WI38 (cell line): Measurements from ENCODE around the gene DNAJA4.

Experiments used
- H3K4me3 ChIP-seq: 2 replicates; pipeline ENCODE4 v1.5.1; 2011; ENCODE audit warnings: low read depth, mild to moderate bottlenecking, control low read depth, low read length
- CTCF ChIP-seq: IDR thresholded peaks from 2 replicates; pipeline ENCODE4 v1.5.1; 2012; ENCODE audit warnings: low read depth, mild to moderate bottlenecking, control low read depth, low read length

Gene DNAJA4

DNA sequence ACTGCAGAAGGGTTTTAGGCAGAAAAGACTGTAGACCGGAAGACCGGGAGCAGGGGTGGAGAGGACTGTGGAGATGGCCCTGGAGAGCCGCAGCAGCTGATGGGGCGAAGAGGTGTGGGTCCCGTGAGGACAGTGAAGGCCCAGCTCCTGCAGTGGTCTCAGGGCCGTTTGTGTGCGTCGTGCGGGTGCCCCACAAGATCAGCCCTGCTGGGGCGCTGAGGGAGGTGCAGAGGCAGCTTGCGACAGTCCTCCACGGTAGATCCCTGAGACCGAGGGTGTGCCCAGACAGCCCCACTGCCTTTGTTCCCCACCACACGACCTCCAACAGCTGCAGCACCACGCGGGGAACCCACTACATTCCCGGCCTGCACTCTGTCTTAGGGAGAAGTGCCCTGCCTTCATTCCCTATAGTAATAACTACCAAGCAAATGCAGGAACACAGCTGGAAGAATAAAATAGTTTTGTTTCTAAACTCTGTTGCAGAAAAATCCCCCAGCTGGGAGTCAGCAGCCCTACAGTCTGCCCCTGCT is 56.7 kb downstream of the DNAJA4 start:
- no peak for TF ChIP-seq CTCF
- H3K4me3 ChIP-seq = no peak overlapping the region

- H3K4me3 ChIP-seq = no peak overlapping the region
- no peak for TF ChIP-seq CTCF
Measured at GRCh38 chr15:78321786-78322185, 57.4 kb downstream of the DNAJA4 start.

DNA sequence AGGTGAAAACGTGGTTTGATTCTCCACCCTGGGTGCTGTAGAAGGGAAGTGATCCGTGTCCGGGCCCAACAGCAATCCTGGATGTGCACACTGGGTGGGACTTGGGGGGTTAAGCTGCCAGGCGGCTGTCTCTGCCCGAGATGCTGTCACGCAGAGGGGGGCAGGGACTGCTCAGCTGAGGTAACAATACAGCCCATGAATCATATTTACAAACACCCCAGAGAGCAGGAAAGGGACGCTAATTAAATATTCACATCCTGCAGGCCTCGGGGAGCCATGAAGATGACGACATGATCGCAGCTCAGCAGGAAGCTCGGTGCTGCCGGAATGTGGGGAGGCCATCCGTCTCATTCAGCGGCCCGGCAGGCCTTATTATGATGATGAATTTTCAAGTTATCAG is 57.9 kb downstream of the DNAJA4 start:
- H3K4me3 ChIP-seq = no peak overlapping the region
- no peak for TF ChIP-seq CTCF

DNA sequence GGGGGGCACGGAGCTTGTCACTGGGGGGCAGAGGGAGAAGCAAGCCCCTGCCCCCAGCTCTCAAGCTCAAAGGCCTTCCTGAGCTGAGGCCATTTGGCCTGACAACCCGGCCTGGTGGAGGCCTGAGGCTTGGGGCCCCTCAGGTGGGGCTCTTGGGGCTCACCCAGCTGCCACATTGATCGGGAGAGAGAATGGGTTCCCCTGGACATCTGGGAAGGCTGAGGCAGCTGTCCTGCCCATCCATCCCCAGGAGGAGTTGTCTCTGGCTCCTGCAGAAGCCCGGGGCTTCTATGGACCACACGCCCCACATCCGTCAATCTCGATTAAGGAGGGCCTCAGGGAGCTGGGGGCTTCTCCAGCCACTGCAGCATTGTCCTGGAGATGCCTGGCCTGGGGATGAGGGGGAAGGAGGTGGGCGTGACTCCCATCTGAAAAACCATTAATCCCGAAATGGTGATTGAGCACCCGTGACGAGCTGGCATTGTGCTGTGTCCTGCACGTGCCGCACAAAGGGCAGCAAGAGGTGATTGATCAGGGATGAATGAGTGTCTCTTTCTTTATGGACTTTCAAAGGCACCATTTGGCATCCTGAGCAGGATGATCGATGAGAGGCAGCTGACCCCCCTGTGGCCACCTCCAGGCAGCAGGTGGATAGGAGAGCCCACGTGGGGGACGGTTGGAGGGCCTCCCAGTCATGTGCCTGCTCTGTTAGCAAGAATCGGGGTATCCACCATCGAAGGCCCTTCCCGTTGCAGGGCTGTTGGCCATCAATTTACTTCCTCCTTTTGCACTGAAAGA is 58.6 kb downstream of the DNAJA4 start:
- no peak overlapping the region for H3K4me3 ChIP-seq
- no peak for TF ChIP-seq CTCF

- TF ChIP-seq CTCF = no peak
- H3K4me3 ChIP-seq = no peak overlapping the region
Measured at GRCh38 chr15:78323693-78324092, 59.3 kb downstream of the DNAJA4 start.

GRCh38 chr15:78324144-78324543 is 59.8 kb downstream of the DNAJA4 start:
- no peak for TF ChIP-seq CTCF
- H3K4me3 ChIP-seq = no peak overlapping the region

- H3K4me3 ChIP-seq = no peak overlapping the region
- TF ChIP-seq CTCF = no peak
Measured at GRCh38 chr15:78325092-78325843, 60.9 kb downstream of the DNAJA4 start.
